ENCODE measurements around the gene ZNF853. TPM values are rescaled to one million over a fixed set of nuclear protein-coding genes. Genes with fewer than 3 reads are reported as not detected.

ZNF853 gene
- total and polyA plus RNA-seq, 4 donors: 0.04 to 3.0 (median 0.51) TPM

DNA sequence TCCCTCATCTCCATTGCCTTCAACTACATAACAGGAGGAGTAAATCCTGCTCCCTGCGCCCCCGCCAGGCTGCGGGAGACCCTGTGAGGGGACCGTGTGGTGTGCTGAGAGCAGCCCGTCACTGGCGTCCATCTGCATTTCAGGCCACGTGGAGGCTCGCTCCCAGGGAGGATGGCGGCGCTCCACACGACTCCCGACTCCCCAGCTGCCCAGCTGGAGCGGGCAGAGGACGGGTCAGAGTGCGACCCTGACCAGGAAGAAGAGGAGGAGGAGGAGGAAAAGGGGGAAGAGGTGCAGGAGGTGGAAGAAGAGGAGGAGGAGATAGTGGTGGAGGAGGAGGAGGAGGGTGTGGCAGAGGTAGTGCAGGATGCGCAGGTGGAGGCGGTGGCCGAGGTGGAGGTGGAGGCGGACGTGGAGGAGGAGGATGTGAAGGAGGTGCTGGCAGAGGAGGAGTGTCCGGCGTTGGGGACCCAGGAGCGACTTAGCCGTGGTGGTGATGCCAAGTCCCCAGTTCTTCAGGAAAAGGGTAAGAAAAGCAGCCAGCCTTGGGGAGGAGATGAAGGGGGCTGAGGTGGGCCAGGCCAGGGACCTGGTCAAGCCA, 26.9 kb downstream of the ZNF853 start:
- H3K9me3 ChIP-seq (ENCODE audit: control insufficient read depth in 4 of 4, low read length in 3 of 4): no peaks in the 10 kb centered on the region
- peaks cover 8 to 52% (median 25%) of the 10 kb centered on the region in 4 donors for H3K36me3 ChIP-seq (ENCODE audit: control insufficient read depth in 4 of 4, insufficient read depth in 3 of 4, low read depth in 1 of 4, low read length in 3 of 4)
- H3K27me3 ChIP-seq (ENCODE audit: control insufficient read depth in 4 of 4, insufficient read depth in 4 of 4, low read length in 3 of 4): no peaks in the 10 kb centered on the region
- 96% methylated on average over 24 of the region's 24 CpGs for WGBS
- peaks cover 6 to 14% (median 8%) of the 10 kb centered on the region in 4 donors for H3K4me1 ChIP-seq (ENCODE audit: control insufficient read depth in 4 of 4, insufficient read depth in 4 of 4, low read length in 3 of 4)
- DNase-seq (ENCODE audit: low spot score): no peak
- TF ChIP-seq, protein P1, sequence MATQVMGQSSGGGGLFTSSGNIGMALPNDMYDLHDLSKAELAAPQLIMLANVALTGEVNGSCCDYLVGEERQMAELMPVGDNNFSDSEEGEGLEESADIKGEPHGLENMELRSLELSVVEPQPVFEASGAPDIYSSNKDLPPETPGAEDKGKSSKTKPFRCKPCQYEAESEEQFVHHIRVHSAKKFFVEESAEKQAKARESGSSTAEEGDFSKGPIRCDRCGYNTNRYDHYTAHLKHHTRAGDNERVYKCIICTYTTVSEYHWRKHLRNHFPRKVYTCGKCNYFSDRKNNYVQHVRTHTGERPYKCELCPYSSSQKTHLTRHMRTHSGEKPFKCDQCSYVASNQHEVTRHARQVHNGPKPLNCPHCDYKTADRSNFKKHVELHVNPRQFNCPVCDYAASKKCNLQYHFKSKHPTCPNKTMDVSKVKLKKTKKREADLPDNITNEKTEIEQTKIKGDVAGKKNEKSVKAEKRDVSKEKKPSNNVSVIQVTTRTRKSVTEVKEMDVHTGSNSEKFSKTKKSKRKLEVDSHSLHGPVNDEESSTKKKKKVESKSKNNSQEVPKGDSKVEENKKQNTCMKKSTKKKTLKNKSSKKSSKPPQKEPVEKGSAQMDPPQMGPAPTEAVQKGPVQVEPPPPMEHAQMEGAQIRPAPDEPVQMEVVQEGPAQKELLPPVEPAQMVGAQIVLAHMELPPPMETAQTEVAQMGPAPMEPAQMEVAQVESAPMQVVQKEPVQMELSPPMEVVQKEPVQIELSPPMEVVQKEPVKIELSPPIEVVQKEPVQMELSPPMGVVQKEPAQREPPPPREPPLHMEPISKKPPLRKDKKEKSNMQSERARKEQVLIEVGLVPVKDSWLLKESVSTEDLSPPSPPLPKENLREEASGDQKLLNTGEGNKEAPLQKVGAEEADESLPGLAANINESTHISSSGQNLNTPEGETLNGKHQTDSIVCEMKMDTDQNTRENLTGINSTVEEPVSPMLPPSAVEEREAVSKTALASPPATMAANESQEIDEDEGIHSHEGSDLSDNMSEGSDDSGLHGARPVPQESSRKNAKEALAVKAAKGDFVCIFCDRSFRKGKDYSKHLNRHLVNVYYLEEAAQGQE (IDR thresholded peaks at IDR 0.05): no peak
- TF ChIP-seq GABPA (IDR thresholded peaks at IDR 0.05 in 1 of 2, conservative IDR thresholded peaks at IDR 0.05 in 1 of 2) (no peak), JUND (IDR thresholded peaks at IDR 0.05) (no peak), NR2F2 (IDR thresholded peaks at IDR 0.05) (no peak), CTCF (IDR thresholded peaks at IDR 0.05; ENCODE audit: low read depth, low read length, missing input control) (no peak), FOXA1 (IDR thresholded peaks at IDR 0.05) (no peak)
- TF ChIP-seq, protein P2, sequence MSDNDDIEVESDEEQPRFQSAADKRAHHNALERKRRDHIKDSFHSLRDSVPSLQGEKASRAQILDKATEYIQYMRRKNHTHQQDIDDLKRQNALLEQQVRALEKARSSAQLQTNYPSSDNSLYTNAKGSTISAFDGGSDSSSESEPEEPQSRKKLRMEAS (IDR thresholded peaks at IDR 0.05): no peak
- H3K4me3 ChIP-seq (ENCODE audit: low read depth in 1 of 3, low read length in 3 of 3): no peak overlapping the region
- no peak overlapping the region for H3K27ac ChIP-seq (ENCODE audit: low read depth in 1 of 2, low read length in 2 of 2)
- no peak overlapping the region for H3K9ac ChIP-seq (ENCODE audit: low read depth in 1 of 2, low read length in 2 of 2)

GRCh38 chr7:6642861-6643640, 27.6 kb downstream of the ZNF853 start:
- H3K27ac ChIP-seq (ENCODE audit: low read depth in 1 of 2, low read length in 2 of 2): no peak overlapping the region
- no peak overlapping the region for H3K9ac ChIP-seq (ENCODE audit: low read depth in 1 of 2, low read length in 2 of 2)
- 92% methylated on average over 22 of the region's 22 CpGs for WGBS
- peaks cover 8 to 59% (median 26%) of the 10 kb centered on the region in 4 donors for H3K36me3 ChIP-seq (ENCODE audit: control insufficient read depth in 4 of 4, insufficient read depth in 3 of 4, low read depth in 1 of 4, low read length in 3 of 4)
- no peak for DNase-seq (ENCODE audit: low spot score)
- no peak overlapping the region for H3K4me3 ChIP-seq (ENCODE audit: low read depth in 1 of 3, low read length in 3 of 3)
- H3K9me3 ChIP-seq (ENCODE audit: control insufficient read depth in 4 of 4, low read length in 3 of 4): no peaks in the 10 kb centered on the region
- H3K4me1 ChIP-seq (ENCODE audit: control insufficient read depth in 4 of 4, insufficient read depth in 4 of 4, low read length in 3 of 4): peaks cover 4 to 9% (median 5%) of the 10 kb centered on the region in 4 donors
- no peaks in the 10 kb centered on the region for H3K27me3 ChIP-seq (ENCODE audit: control insufficient read depth in 4 of 4, insufficient read depth in 4 of 4, low read length in 3 of 4)
- TF ChIP-seq HNF4G (IDR thresholded peaks at IDR 0.05): no peak
- no peak for TF ChIP-seq SP1 (IDR thresholded peaks at IDR 0.05)
- TF ChIP-seq, protein P3, sequence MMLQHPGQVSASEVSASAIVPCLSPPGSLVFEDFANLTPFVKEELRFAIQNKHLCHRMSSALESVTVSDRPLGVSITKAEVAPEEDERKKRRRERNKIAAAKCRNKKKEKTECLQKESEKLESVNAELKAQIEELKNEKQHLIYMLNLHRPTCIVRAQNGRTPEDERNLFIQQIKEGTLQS (IDR thresholded peaks at IDR 0.05): no peak
- no peak for TF ChIP-seq FOXA1 (IDR thresholded peaks at IDR 0.05)
- no peak for TF ChIP-seq GABPA (IDR thresholded peaks at IDR 0.05 in 1 of 2, conservative IDR thresholded peaks at IDR 0.05 in 1 of 2)
- no peak for TF ChIP-seq RXRA (IDR thresholded peaks at IDR 0.05)
- TF ChIP-seq, protein P1 (IDR thresholded peaks at IDR 0.05): no peak
- no peak for TF ChIP-seq FOXA2 (IDR thresholded peaks at IDR 0.05)
- TF ChIP-seq EGR1 (IDR thresholded peaks at IDR 0.05; ENCODE audit: low read depth in 2 of 2): no peak
- TF ChIP-seq RAD21 (IDR thresholded peaks at IDR 0.05): no peak
- no peak for TF ChIP-seq NR2F2 (IDR thresholded peaks at IDR 0.05)
- no peak for TF ChIP-seq CTCF (IDR thresholded peaks at IDR 0.05; ENCODE audit: low read depth, low read length, missing input control)
- TF ChIP-seq, protein P2 (IDR thresholded peaks at IDR 0.05): no peak
- no peak for TF ChIP-seq JUND (IDR thresholded peaks at IDR 0.05)
- no peak for TF ChIP-seq TAF1 (conservative IDR thresholded peaks at IDR 0.05)
- no peak for TF ChIP-seq HNF4A (conservative IDR thresholded peaks at IDR 0.05)

Data from liver (tissue), 9 donors.